GM12878 (cell line): ENCODE data around the gene GLT8D2. TPM values are rescaled to one million over a fixed set of nuclear protein-coding genes. Genes with fewer than 3 reads are reported as not detected.

Experiments used
- BMI1 ChIP-seq: fragments of 450-650 bp; IDR thresholded peaks from 2 replicates; pipeline ENCODE4 v1.6.1; 2016; ENCODE audit warnings: mild to moderate bottlenecking, moderate library complexity, borderline replicate concordance
- CBFB ChIP-seq: IDR thresholded peaks from 2 replicates; pipeline ENCODE4 v1.6.1; 2016; ENCODE audit warnings: antibody characterized with exemption, low read depth
- CHD4 ChIP-seq: fragments of 200-600 bp; sonication (generic); IDR thresholded peaks from 2 replicates; pipeline ENCODE4 v1.6.1; 2016; ENCODE audit warnings: mild to moderate bottlenecking
- DPF2 ChIP-seq: fragments of 450-650 bp; IDR thresholded peaks from 2 replicates; pipeline ENCODE4 v1.6.1; 2017; ENCODE audit warnings: mild to moderate bottlenecking
- EP300 ChIP-seq, 2 experiments: fragments of 150-350 bp in 1 of 2; IDR thresholded peaks; 2 replicates each; pipeline ENCODE4 v1.6.1; 2011 to 2012; ENCODE audit warnings: low read depth in 2 of 2, low read length in 2 of 2, borderline replicate concordance in 1 of 2, improper control_type of control experiment in 1 of 2, inconsistent platforms in 1 of 2; ENCODE audit not compliant: control insufficient read depth in 1 of 2
- ESRRA ChIP-seq: IDR thresholded peaks from 2 replicates; pipeline ENCODE4 v1.6.1; 2012; ENCODE audit warnings: mild to moderate bottlenecking, low read length, improper control_type of control experiment
- ETV6 ChIP-seq, 2 experiments: fragments of 450-650 bp in 1 of 2; IDR thresholded peaks in 1 of 2; conservative IDR thresholded peaks in 1 of 2; 2 replicates each; pipeline ENCODE4 v1.6.1; 2014; ENCODE audit warnings: antibody characterized with exemption in 1 of 2, borderline replicate concordance in 1 of 2, low read depth in 1 of 2, mild to moderate bottlenecking in 1 of 2, moderate library complexity in 1 of 2
- EZH2 ChIP-seq: IDR thresholded peaks from 2 replicates; pipeline ENCODE4 v1.6.1; 2012; ENCODE audit warnings: low read depth, mild to moderate bottlenecking, control low read depth, inconsistent platforms, low read length, borderline replicate concordance; ENCODE audit not compliant: control insufficient read depth
- HCFC1 ChIP-seq: fragments of 150-350 bp; IDR thresholded peaks from 2 replicates; pipeline ENCODE4 v1.6.1; 2014; ENCODE audit warnings: low read length
- HDAC2 ChIP-seq: fragments of 200-600 bp; sonication (generic); IDR thresholded peaks from 2 replicates; pipeline ENCODE4 v1.6.1; 2017
- MEF2B ChIP-seq: fragments of 450-650 bp; IDR thresholded peaks from 2 replicates; pipeline ENCODE4 v1.6.1; 2018; ENCODE audit warnings: mild to moderate bottlenecking, moderate library complexity; ENCODE audit not compliant: partially characterized antibody, poor library complexity, severe bottlenecking
- POLR2A ChIP-seq: IDR thresholded peaks from 2 replicates; pipeline ENCODE4 v1.6.1; 2011; ENCODE audit warnings: low read depth, mild to moderate bottlenecking, low read length
- PRDM15 ChIP-seq: fragments of 450-650 bp; formaldehyde crosslinking; IDR thresholded peaks from 2 replicates; pipeline ENCODE4 v1.4.0; 2020; ENCODE audit warnings: mild to moderate bottlenecking, moderate library complexity
- REST ChIP-seq: IDR thresholded peaks from 2 replicates; pipeline ENCODE4 v1.6.1; 2012; ENCODE audit warnings: mild to moderate bottlenecking, low read depth, low read length
- SIN3A ChIP-seq: IDR thresholded peaks from 2 replicates; pipeline ENCODE4 v1.6.1; 2012; ENCODE audit warnings: low read depth, low read length, improper control_type of control experiment
- SMAD5 ChIP-seq: IDR thresholded peaks from 2 replicates; pipeline ENCODE4 v1.6.1; 2016; ENCODE audit warnings: antibody characterized with exemption, low read depth
- SREBF1 ChIP-seq: IDR thresholded peaks from 2 replicates; pipeline ENCODE4 v1.6.1; 2012; ENCODE audit warnings: mild to moderate bottlenecking, low read length
- SREBF2 ChIP-seq: IDR thresholded peaks from 2 replicates; pipeline ENCODE4 v1.6.1; 2012; ENCODE audit warnings: mild to moderate bottlenecking, low read length
- STAT1 ChIP-seq: fragments of 450-650 bp; conservative IDR thresholded peaks from 2 replicates; pipeline ENCODE4 v1.6.1; 2014; ENCODE audit warnings: antibody characterized with exemption, mild to moderate bottlenecking
- SUPT20H ChIP-seq: IDR thresholded peaks from 2 replicates; pipeline ENCODE4 v1.6.1; 2011; ENCODE audit warnings: low read depth, mild to moderate bottlenecking, low read length, moderate library complexity, borderline replicate concordance; ENCODE audit not compliant: control insufficient read depth
- USF1 ChIP-seq: IDR thresholded peaks from 2 replicates; pipeline ENCODE4 v1.6.1; 2011; ENCODE audit warnings: borderline replicate concordance, low read depth, mild to moderate bottlenecking, moderate library complexity, mixed read lengths, low read length; ENCODE audit not compliant: insufficient read depth; ENCODE audit errors: extremely low read length
- polyA plus RNA-seq, 11 experiments: library from polyadenylated mRNA; depleted of rRNA in 4 of 11; unstranded in 6 of 11; stranded (reverse) in 5 of 11; fragments of >200 nt; fragmentation: Nextera tagmentation in 4 of 11; fragmentation: Illumina TruSeq in 1 of 11; extraction: Ambion mirVana in 4 of 11; extraction: Trizol in 1 of 11; gene quantifications; 1 replicate in 1 of 11; 2 replicates in 10 of 11; pipeline versions ENCODE4 v1.2.1 to v1.2.3, GENCODE V29; 2011 to 2016; ENCODE audit warnings: inconsistent platforms in 2 of 11, missing spikeins in 2 of 11, low read depth in 1 of 11
- total RNA-seq, 4 experiments: library from RNA; depleted of rRNA in 3 of 4; stranded (reverse); fragments of >200 nt in 3 of 4; fragmentation: Illumina TruSeq in 1 of 4; extraction: Trizol in 1 of 4; gene quantifications; 2 replicates each; pipeline versions ENCODE4 v1.2.1 to v1.2.3, GENCODE V29; 2013 to 2021

Gene GLT8D2
- total and polyA plus RNA-seq, 10 of the 15 experiments (the other 5 are each of a cell fraction or from before 2014, with no cell fraction given), result 0.06 to 0.80 (median 0.37) TPM; not detected in 1

GRCh38 chr12:103965590-103966504, 84.1 kb downstream of the GLT8D2 start, which contains the start of gene TDG (continued):
- TF ChIP-seq DPF2 (peak; percentile 70; the same call in 1 of the 2 replicates), PRDM15 (CRISPR knock-in tag) (0 out of 2 replicates have a peak, but pooled peaks have one; percentile 57), POLR2A (peak; percentile 96), ESRRA (no peak), EZH2 (no peak), SREBF2 (no peak), BMI1 (no peak), SMAD5 (peak; percentile 92), HCFC1 (peak; percentile 74), SREBF1 (no peak), HDAC2 (no peak), EP300 (IDR thresholded peaks at IDR 0.05; ENCODE audit: borderline replicate concordance in 1 of 2, control insufficient read depth in 1 of 2, low read depth in 2 of 2, low read length in 2 of 2) (no peak), MEF2B (peak; percentile 60), REST (no peak), CBFB (peak; percentile 71; the same call in 1 of the 2 replicates), USF1 (peak; percentile 99), STAT1 (peak; percentile 73; the same call in 1 of the 2 replicates), SIN3A (peak; percentile 79), ETV6 (conservative IDR thresholded peaks at IDR 0.05 in 1 of 2, IDR thresholded peaks at IDR 0.05 in 1 of 2; ENCODE audit: borderline replicate concordance in 1 of 2, low read depth in 1 of 2) (no peak), CHD4 (no peak), SUPT20H (no peak)
